A673 (cell line): ENCODE data around the gene EBP. TPM values are rescaled to one million over a fixed set of nuclear protein-coding genes. Genes with fewer than 3 reads are reported as not detected.
"Not testable (repeated sequence)": the region's sequence is repeated elsewhere in the genome, so short reads cannot be mapped to it uniquely, and the experiment has no call there.

Experiments used
- BruUV-seq: library from RNA; stranded (reverse); fragments of 400-500 nt; replicated peaks from 2 replicates; lab custom pipeline; 2021; lab: Mats Ljungman, UMichigan
- CTCF ChIA-PET: fragments of 300-600 bp; sonication (Branson Sonifier 250); formaldehyde crosslinking; loops from one replicate; lab custom pipeline; 2022; ENCODE audit warnings: antibody characterized with exemption; lab: Charles Lee
- POLR2A ChIA-PET: fragments of 300-600 bp; sonication (Branson Sonifier 250); formaldehyde crosslinking; loops from one replicate; lab custom pipeline; 2022; ENCODE audit warnings: antibody characterized with exemption; ENCODE audit not compliant: low non-redundant PET; lab: Charles Lee
- DNase-seq: peaks from one replicate; pipeline ENCODE4 v3.0.0-alpha.2; 2015; ENCODE audit warnings: low spot score
- H3K27ac ChIP-seq: fragments of 200-600 bp; sonication (generic); 2 replicates; pipeline ENCODE4 v1.5.1; 2016; ENCODE audit warnings: mixed run types, low read depth, mild to moderate bottlenecking, mixed read lengths, antibody characterized with exemption, low read length; ENCODE audit not compliant: poor library complexity, severe bottlenecking
- H3K27me3 ChIP-seq: fragments of 200-600 bp; sonication (generic); replicated peaks from 2 replicates; pipeline ENCODE4 v1.6.1; 2017; ENCODE audit warnings: mixed run types, low read depth, mild to moderate bottlenecking, mixed read lengths, antibody characterized with exemption, low read length; ENCODE audit not compliant: insufficient read depth, poor library complexity
- H3K36me3 ChIP-seq: fragments of 200-600 bp; sonication (generic); 2 replicates; pipeline ENCODE4 v1.6.1; 2016; ENCODE audit warnings: mixed run types, mild to moderate bottlenecking, mixed read lengths, antibody characterized with exemption, low read length; ENCODE audit not compliant: insufficient read depth, poor library complexity, severe bottlenecking
- H3K4me1 ChIP-seq: fragments of 200-600 bp; sonication (generic); 2 replicates; pipeline ENCODE4 v1.6.1; 2017; ENCODE audit warnings: mixed run types, mild to moderate bottlenecking, mixed read lengths, antibody characterized with exemption, low read length; ENCODE audit not compliant: insufficient read depth, poor library complexity, severe bottlenecking
- H3K4me3 ChIP-seq: fragments of 200-600 bp; sonication (generic); 2 replicates; pipeline ENCODE4 v1.5.1; 2016; ENCODE audit warnings: low read depth, mixed run types, mild to moderate bottlenecking, mixed read lengths, low read length; ENCODE audit not compliant: poor library complexity, severe bottlenecking
- H3K9me3 ChIP-seq: fragments of 200-600 bp; sonication (generic); 2 replicates; pipeline ENCODE4 v1.6.1; 2016; ENCODE audit warnings: mixed run types, low read depth, mild to moderate bottlenecking, mixed read lengths, antibody characterized with exemption, low read length; ENCODE audit not compliant: poor library complexity, severe bottlenecking
- EZH2 ChIP-seq: fragments of 200-600 bp; sonication (generic); IDR thresholded peaks from 2 replicates; pipeline ENCODE4 v1.6.1; 2017; ENCODE audit warnings: borderline replicate concordance, low read depth, mild to moderate bottlenecking, mixed read lengths, antibody characterized with exemption, low read length; ENCODE audit not compliant: poor library complexity, severe bottlenecking
- intact Hi-C: fragments of 100-400 bp; cut with micrococcal nuclease; formaldehyde crosslinking; loops from one replicate; pipeline ENCODE4 v1.10.0; 2022; ENCODE audit not compliant: unreplicated experiment
- total RNA-seq: library from RNA; stranded (reverse); gene quantifications from 2 replicates; pipeline ENCODE4 v1.2.3, GENCODE V29; 2021
- TF ChIP-seq, protein P1 (sequence below): fragments of 300-800, 200-600 bp; sonication (generic); conservative IDR thresholded peaks from 2 replicates; pipeline ENCODE4 v1.5.1; 2017; ENCODE audit warnings: low read depth, mild to moderate bottlenecking, antibody characterized with exemption, low read length, moderate library complexity, mixed read lengths

EBP gene
- total RNA-seq, 1 experiment from 2014 or later = 155 TPM

DNA sequence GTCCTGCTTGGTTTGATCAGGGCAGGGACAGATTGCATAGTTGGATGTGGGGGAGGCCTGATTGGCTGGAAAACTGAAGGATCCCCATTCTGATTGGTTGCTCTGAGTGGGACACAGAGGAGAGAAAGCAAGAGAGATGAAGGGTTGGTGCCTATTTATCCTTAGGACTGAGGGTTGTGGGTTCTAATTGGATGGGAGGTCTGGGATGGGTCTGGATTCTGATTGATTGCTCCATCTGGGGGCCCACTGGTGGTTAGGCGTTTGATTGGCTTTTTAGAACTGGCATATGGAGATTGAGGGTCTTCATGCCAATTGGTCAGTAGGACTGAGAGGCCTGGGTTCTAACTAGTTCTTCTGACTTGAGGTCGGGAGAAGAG lies 644 bp upstream of the EBP start:
- TF ChIP-seq, protein P1, sequence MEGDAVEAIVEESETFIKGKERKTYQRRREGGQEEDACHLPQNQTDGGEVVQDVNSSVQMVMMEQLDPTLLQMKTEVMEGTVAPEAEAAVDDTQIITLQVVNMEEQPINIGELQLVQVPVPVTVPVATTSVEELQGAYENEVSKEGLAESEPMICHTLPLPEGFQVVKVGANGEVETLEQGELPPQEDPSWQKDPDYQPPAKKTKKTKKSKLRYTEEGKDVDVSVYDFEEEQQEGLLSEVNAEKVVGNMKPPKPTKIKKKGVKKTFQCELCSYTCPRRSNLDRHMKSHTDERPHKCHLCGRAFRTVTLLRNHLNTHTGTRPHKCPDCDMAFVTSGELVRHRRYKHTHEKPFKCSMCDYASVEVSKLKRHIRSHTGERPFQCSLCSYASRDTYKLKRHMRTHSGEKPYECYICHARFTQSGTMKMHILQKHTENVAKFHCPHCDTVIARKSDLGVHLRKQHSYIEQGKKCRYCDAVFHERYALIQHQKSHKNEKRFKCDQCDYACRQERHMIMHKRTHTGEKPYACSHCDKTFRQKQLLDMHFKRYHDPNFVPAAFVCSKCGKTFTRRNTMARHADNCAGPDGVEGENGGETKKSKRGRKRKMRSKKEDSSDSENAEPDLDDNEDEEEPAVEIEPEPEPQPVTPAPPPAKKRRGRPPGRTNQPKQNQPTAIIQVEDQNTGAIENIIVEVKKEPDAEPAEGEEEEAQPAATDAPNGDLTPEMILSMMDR = no peak
- TF ChIP-seq EZH2 = no peak
- ChIA-PET POLR2A (no interaction called here), CTCF (no interaction called here)
- DNase-seq = peak; percentile 14
- H3K9me3 ChIP-seq = no peaks in the 10 kb centered on the region
- H3K4me1 ChIP-seq = no peaks in the 10 kb centered on the region
- H3K36me3 ChIP-seq = peaks cover 14% of the 10 kb centered on the region
- intact Hi-C loops = no loop called here
- H3K27ac ChIP-seq = peak overlapping the region; percentile 52
- H3K27me3 ChIP-seq = no peaks in the 10 kb centered on the region
- BruUV-seq = no TSS peak
- peak overlapping the region; percentile 60 for H3K4me3 ChIP-seq

DNA sequence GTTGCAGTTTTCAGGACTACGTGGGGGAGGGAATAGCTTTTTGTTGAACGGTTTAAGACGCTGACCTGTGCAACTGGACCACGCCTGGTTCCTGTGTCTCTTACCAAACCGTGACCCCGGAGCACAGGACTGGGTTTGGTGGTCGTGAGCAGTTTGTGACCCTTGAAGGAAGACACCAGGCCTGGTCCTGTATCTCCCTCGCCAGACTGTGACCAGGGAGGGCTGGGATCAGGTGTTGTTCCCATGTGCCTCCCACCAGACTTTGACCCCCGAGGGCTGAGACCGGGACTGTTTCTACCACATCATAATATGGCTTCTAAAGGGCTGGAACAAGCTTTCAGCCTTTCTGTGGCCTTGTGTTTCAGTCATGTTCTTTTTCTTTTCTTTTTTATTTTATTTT lies 683 bp downstream of the EBP start:
- TF ChIP-seq, protein P1 = no peak
- no peak for TF ChIP-seq EZH2
- DNase-seq = no peak
- BruUV-seq = TSS peak; percentile 64
- ChIA-PET POLR2A (interaction anchor here (0.6 kb wide), 1 partner anchor 469 kb away, joined by 11 read pairs; no protein-coding TSS in a partner anchor), CTCF (no interaction called here)
- no peaks in the 10 kb centered on the region for H3K9me3 ChIP-seq
- H3K36me3 ChIP-seq = peaks cover 27% of the 10 kb centered on the region
- no peaks in the 10 kb centered on the region for H3K4me1 ChIP-seq
- peak overlapping the region; percentile 80 for H3K27ac ChIP-seq
- H3K4me3 ChIP-seq = peak overlapping the region; percentile 60
- H3K27me3 ChIP-seq = no peaks in the 10 kb centered on the region
- intact Hi-C loops = no loop called here

DNA sequence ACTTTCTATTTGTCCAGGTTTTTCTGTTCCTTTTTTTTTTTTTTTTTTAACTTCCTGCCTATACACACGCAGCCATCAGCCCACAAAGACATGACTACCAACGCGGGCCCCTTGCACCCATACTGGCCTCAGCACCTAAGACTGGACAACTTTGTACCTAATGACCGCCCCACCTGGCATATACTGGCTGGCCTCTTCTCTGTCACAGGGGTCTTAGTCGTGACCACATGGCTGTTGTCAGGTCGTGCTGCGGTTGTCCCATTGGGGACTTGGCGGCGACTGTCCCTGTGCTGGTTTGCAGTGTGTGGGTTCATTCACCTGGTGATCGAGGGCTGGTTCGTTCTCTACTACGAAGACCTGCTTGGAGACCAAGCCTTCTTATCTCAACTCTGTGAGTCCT lies 2.1 kb downstream of the EBP start:
- TF ChIP-seq, protein P1 = no peak
- no peak for TF ChIP-seq EZH2
- Histone ChIP-seq H3K9me3 (no peaks in the 10 kb centered on the region), H3K27ac (no peak overlapping the region), H3K4me1 (no peaks in the 10 kb centered on the region), H3K27me3 (no peaks in the 10 kb centered on the region), H3K36me3 (peaks cover 30% of the 10 kb centered on the region), H3K4me3 (no peak overlapping the region)
- ChIA-PET POLR2A (no interaction called here), CTCF (no interaction called here)
- no peak for DNase-seq
- intact Hi-C loops = no loop called here
- BruUV-seq = TSS peak; percentile 26

DNA sequence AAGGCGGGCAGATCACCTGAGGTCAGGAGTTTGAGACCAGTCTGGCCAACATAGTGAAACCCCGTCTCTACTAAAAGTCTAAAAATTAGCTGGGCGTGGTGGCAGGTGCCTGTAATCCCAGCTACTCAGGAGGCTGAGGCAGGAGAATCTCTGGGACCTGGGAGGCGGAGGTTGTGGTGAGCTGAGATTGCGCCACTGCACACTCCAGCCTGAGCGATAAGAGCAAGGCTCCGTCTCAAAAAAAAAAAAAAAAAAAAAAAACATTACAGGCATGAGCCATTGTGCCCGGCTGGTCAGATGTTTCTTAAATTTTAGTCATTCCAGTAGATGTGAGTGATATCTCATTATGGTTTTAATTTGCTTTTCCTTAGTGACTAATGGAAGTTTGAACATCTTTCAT lies 4.2 kb downstream of the EBP start:
- POLR2A ChIA-PET, DNase-seq, H3K9me3 ChIP-seq: not testable (repeated sequence)

More for the DNA sequence above, 4.2 kb downstream of the EBP start:
- H3K4me1 ChIP-seq, H3K4me3 ChIP-seq, CTCF ChIA-PET, intact Hi-C loops, H3K27me3 ChIP-seq, BruUV-seq, H3K27ac ChIP-seq: not testable (repeated sequence)
- H3K36me3 ChIP-seq = peaks cover 34% of the 10 kb centered on the region
